Measurements from ENCODE around the gene PCSK5. TPM values are rescaled to one million over a fixed set of nuclear protein-coding genes. Genes with fewer than 3 reads are reported as not detected.

PCSK5 gene
- total RNA-seq, 1 experiment from 2014 or later, result 0.17 TPM

GRCh38 chr9:76181781-76182180 is 291.3 kb downstream of the PCSK5 start:
- H3K36me3 ChIP-seq (ENCODE audit: insufficient read depth, low read length, poor library complexity, severe bottlenecking), result no peaks in the 10 kb centered on the region
- no peak for DNase-seq (ENCODE audit: low spot score)
- no peak overlapping the region for H3K4me3 ChIP-seq (ENCODE audit: low read depth, low read length, poor library complexity, severe bottlenecking)
- ChIA-PET CTCF (no interaction called here), POLR2A (ENCODE audit: low non-redundant PET) (no interaction called here)
- peaks cover 14% of the 10 kb centered on the region for H3K27me3 ChIP-seq (replicated peaks; ENCODE audit: insufficient read depth, low read depth, low read length, poor library complexity)
- H3K9me3 ChIP-seq (ENCODE audit: low read depth, low read length, poor library complexity, severe bottlenecking), result no peaks in the 10 kb centered on the region
- H3K27ac ChIP-seq (ENCODE audit: low read depth, low read length, poor library complexity, severe bottlenecking), result no peak overlapping the region
- TF ChIP-seq EZH2 (IDR thresholded peaks at IDR 0.05; ENCODE audit: borderline replicate concordance, low read depth, low read length, poor library complexity, severe bottlenecking), result no peak
- TF ChIP-seq CTCF (conservative IDR thresholded peaks at IDR 0.05; ENCODE audit: low read depth, low read length), result no peak
- no TSS peak for BruUV-seq (replicated peaks)
- no peaks in the 10 kb centered on the region for H3K4me1 ChIP-seq (ENCODE audit: insufficient read depth, low read length, poor library complexity, severe bottlenecking)
- intact Hi-C loops (cut with micrococcal nuclease; ENCODE audit: unreplicated experiment), result no loop called here

- CTCF ChIA-PET, result no interaction called here
- H3K9me3 ChIP-seq (ENCODE audit: low read depth, low read length, poor library complexity, severe bottlenecking), result no peaks in the 10 kb centered on the region
- peaks cover 36% of the 10 kb centered on the region for H3K27me3 ChIP-seq (replicated peaks; ENCODE audit: insufficient read depth, low read depth, low read length, poor library complexity)
- no peak overlapping the region for H3K27ac ChIP-seq (ENCODE audit: low read depth, low read length, poor library complexity, severe bottlenecking)
- no peaks in the 10 kb centered on the region for H3K36me3 ChIP-seq (ENCODE audit: insufficient read depth, low read length, poor library complexity, severe bottlenecking)
- intact Hi-C loops (cut with micrococcal nuclease; ENCODE audit: unreplicated experiment), result loop anchor here (5.0 kb wide), 1 partner anchor 48 kb away; no protein-coding TSS in a partner anchor
- TF ChIP-seq EZH2 (IDR thresholded peaks at IDR 0.05; ENCODE audit: borderline replicate concordance, low read depth, low read length, poor library complexity, severe bottlenecking) (no peak), CTCF (conservative IDR thresholded peaks at IDR 0.05; ENCODE audit: low read depth, low read length) (no peak)
- H3K4me1 ChIP-seq (ENCODE audit: insufficient read depth, low read length, poor library complexity, severe bottlenecking), result no peaks in the 10 kb centered on the region
- no TSS peak for BruUV-seq (replicated peaks)
- POLR2A ChIA-PET (ENCODE audit: low non-redundant PET), result no interaction called here
- no peak overlapping the region for H3K4me3 ChIP-seq (ENCODE audit: low read depth, low read length, poor library complexity, severe bottlenecking)
- DNase-seq (ENCODE audit: low spot score), result no peak
Measured at GRCh38 chr9:76185432-76185831, 295.0 kb downstream of the PCSK5 start.

GRCh38 chr9:76188286-76188685 is 297.8 kb downstream of the PCSK5 start:
- Histone ChIP-seq H3K27me3 (replicated peaks; ENCODE audit: insufficient read depth, low read depth, low read length, poor library complexity) (peaks cover 39% of the 10 kb centered on the region), H3K9me3 (ENCODE audit: low read depth, low read length, poor library complexity, severe bottlenecking) (no peaks in the 10 kb centered on the region), H3K4me3 (ENCODE audit: low read depth, low read length, poor library complexity, severe bottlenecking) (no peak overlapping the region), H3K27ac (ENCODE audit: low read depth, low read length, poor library complexity, severe bottlenecking) (no peak overlapping the region), H3K36me3 (ENCODE audit: insufficient read depth, low read length, poor library complexity, severe bottlenecking) (no peaks in the 10 kb centered on the region), H3K4me1 (ENCODE audit: insufficient read depth, low read length, poor library complexity, severe bottlenecking) (no peaks in the 10 kb centered on the region)
- ChIA-PET CTCF (no interaction called here), POLR2A (ENCODE audit: low non-redundant PET) (no interaction called here)
- TF ChIP-seq EZH2 (IDR thresholded peaks at IDR 0.05; ENCODE audit: borderline replicate concordance, low read depth, low read length, poor library complexity, severe bottlenecking), result no peak
- TF ChIP-seq CTCF (conservative IDR thresholded peaks at IDR 0.05; ENCODE audit: low read depth, low read length), result no peak
- no peak for DNase-seq (ENCODE audit: low spot score)
- BruUV-seq (replicated peaks), result no TSS peak
- intact Hi-C loops (cut with micrococcal nuclease; ENCODE audit: unreplicated experiment), result loop anchor here (5.0 kb wide), 1 partner anchor 51 kb away; no protein-coding TSS in a partner anchor

Measured in A673 (cell line).